Erythroblast (primary cell): ENCODE data around the gene SMARCC1.

Experiments
- GATA1 ChIP-seq: IDR thresholded peaks from 2 replicates; pipeline ENCODE4 v1.6.1; 2011; ENCODE audit warnings: low read depth, mild to moderate bottlenecking, control low read depth, low read length, moderate library complexity
- POLR2A ChIP-seq: IDR thresholded peaks from 2 replicates; pipeline ENCODE4 v1.6.1; 2011; ENCODE audit warnings: mild to moderate bottlenecking, low read length

- TF ChIP-seq POLR2A: no peak
- no peak for TF ChIP-seq GATA1
Observed at GRCh38 chr3:47799733-47800132, 18.0 kb upstream of the SMARCC1 start.
